CD4-positive, alpha-beta T cell treated with Interleukin-15 for 4 hours (primary cell): ENCODE measurements around the gene EPN3.

ENCODE experiments used
- DNase-seq: peaks from one replicate; pipeline ENCODE4 v3.0.0-alpha.2; 2020; ENCODE audit warnings: low spot score

EPN3 gene

DNA sequence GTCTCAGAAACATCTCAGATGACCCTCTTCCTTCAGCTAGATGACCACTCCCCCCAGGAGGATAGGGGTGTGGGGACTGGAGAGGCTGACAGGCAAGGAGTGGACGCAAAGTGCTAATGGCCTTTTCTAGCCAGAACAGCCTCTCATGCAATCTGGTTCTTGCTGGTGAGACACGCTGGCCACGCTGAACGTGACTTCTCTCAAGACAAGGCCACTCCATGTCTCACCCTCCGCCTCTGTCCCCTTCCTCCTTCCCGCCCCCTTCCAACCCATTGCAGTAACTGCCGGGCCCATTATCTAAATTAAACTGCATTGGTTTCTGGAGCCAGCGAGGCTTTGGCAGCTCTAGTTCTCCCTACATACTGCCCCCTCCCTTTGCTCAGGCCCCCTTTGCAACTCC is 37.5 kb downstream of the EPN3 start:
- DNase-seq = no peak

GRCh38 chr17:50570528-50570927 is 38.0 kb downstream of the EPN3 start:
- DNase-seq = no peak

DNA sequence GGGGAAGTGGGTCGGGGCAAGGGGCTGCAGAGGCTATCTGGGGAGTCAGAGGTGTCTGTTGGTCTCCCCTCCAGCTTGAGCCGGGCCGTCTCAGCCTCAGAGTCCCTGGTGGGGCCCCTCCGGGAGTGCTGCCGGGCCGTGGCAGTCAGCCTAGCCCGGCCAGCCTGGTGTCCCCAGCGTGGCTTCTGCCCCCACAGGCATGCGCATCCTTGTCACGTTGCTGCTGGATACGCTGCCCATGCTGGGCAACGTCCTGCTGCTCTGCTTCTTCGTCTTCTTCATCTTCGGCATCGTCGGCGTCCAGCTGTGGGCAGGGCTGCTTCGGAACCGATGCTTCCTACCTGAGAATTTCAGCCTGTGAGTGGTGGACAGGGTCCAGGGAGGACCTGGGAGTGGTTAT is 39.1 kb downstream of the EPN3 start:
- no peak for DNase-seq

DNA sequence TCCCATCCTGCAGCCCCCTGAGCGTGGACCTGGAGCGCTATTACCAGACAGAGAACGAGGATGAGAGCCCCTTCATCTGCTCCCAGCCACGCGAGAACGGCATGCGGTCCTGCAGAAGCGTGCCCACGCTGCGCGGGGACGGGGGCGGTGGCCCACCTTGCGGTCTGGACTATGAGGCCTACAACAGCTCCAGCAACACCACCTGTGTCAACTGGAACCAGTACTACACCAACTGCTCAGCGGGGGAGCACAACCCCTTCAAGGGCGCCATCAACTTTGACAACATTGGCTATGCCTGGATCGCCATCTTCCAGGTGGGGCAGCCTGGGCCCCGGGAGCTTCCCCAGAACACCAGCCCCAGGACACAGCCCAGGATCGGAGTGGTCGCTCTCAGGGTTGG is 40.0 kb downstream of the EPN3 start:
- DNase-seq = no peak

- DNase-seq = no peak
These were observed 41.5 kb downstream of the EPN3 start for GRCh38 chr17:50573866-50574611.

DNA sequence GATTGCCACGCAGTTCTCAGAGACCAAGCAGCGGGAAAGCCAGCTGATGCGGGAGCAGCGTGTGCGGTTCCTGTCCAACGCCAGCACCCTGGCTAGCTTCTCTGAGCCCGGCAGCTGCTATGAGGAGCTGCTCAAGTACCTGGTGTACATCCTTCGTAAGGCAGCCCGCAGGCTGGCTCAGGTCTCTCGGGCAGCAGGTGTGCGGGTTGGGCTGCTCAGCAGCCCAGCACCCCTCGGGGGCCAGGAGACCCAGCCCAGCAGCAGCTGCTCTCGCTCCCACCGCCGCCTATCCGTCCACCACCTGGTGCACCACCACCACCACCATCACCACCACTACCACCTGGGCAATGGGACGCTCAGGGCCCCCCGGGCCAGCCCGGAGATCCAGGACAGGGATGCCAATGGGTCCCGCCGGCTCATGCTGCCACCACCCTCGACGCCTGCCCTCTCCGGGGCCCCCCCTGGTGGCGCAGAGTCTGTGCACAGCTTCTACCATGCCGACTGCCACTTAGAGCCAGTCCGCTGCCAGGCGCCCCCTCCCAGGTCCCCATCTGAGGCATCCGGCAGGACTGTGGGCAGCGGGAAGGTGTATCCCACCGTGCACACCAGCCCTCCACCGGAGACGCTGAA is 43.2 kb downstream of the EPN3 start:
- DNase-seq = no peak

DNA sequence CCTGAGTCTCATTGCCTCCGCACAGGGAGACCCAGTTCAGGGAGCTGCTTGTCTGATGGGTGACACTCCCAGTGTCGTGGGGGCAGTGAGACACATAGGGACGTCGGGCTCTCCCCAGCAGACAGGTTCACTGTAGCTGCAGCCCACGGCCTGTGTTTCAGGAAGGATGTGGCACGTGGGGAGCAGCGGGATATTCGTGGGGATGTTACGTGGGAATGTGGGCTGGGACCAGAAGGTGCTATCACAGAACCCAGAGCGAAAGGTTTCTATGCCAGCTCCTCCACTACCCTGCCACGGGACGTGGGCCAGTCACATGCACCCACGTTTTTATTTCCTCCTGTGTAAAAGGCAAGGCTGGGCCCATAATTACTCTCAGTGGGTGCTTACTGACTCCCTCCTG is 44.3 kb downstream of the EPN3 start:
- DNase-seq = no peak

DNA sequence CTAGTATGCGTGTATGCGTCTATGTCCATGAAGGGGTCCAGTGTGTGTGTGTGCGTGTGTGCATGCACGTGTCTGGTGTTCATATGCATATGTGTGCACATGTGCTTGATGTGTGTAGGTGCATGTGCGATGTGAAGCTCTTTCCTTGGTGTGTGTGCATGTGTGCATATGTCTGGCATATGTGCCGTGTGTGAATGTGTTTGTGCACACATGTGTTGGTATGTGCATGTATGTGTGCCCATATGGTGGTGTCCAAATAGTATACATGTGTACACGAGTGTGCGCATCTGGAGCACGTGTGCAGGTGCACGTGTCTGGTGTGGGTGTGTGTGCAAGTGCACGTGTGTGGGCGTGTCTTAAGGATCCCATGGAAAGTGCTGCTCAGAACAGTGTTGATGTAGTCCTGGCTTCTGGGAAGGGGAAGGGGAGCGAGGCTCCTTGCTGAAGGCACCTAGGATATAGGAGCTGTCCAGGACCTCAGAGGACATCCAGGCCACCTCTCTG is 45.0 kb downstream of the EPN3 start:
- no peak for DNase-seq

DNA sequence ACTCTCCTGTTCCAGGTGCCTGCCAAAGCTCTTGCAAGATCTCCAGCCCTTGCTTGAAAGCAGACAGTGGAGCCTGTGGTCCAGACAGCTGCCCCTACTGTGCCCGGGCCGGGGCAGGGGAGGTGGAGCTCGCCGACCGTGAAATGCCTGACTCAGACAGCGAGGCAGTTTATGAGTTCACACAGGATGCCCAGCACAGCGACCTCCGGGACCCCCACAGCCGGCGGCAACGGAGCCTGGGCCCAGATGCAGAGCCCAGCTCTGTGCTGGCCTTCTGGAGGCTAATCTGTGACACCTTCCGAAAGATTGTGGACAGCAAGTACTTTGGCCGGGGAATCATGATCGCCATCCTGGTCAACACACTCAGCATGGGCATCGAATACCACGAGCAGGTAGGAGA is 45.6 kb downstream of the EPN3 start:
- no peak for DNase-seq

- DNase-seq = no peak
These were observed 46.9 kb downstream of the EPN3 start for GRCh38 chr17:50579399-50579798.

DNA sequence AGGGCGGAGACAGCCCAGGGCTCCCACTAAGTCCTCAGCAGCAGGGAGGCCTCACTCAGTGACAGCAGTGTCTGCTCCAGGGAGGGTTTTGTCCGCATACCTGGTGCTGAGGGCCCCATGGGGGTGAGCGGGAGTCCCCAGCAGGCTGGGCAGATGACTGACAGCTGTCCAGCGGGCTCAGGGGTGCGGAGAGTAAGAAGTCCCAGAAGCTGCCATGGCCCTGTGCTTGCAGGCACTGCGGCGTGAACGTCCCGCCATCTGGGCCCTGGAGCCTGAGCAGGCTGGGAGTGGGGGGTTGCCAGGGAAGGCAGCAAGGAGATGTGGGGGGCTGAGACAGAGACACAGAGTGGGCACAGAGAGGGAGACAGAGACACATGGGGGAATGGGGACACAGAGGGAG is 48.1 kb downstream of the EPN3 start:
- no peak for DNase-seq

GRCh38 chr17:50581316-50581715 is 48.8 kb downstream of the EPN3 start:
- DNase-seq = no peak

DNA sequence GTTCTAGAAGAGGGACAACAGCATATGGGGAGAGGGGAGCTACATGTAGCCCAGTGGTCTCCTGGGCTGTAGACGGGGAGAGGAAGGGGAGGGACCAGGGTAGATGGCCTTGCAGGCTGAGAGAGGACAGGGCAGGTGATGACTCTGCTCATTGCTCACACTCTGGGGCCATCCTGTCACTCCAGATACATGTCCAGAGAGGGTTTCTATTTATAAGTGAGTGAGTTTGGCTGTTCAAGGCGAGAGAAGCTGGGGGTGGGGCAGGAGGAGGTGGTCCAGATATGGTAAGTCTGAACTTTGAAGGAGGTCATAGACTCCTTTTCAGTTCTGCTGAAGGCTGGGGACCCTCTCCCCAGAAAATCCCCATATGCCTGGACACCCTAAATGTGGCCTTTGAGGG is 50.2 kb downstream of the EPN3 start:
- DNase-seq = no peak

GRCh38 chr17:50583641-50584040 is 51.1 kb downstream of the EPN3 start:
- no peak for DNase-seq

GRCh38 chr17:50584116-50584515 is 51.6 kb downstream of the EPN3 start:
- no peak for DNase-seq

DNA sequence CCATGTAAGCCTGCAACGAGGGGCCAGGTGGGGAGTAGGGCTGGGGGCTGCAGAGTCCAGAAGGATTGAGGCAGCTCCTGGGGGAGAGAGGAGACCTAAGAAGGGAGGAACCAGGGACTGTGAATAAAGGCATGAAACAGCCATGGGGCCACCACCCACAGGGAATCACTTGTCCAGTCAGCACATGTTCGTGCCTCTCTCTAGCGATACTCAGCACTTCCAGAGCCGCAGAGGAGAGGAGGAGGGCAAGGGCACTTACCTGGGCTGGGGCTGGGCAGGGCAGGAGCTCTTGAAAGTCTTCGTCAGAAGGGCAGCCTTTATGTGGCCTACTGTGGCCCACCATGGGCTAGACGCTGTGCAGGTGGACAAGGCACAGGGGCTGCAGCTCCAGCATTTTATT is 52.2 kb downstream of the EPN3 start:
- no peak for DNase-seq

GRCh38 chr17:50585346-50585745 is 52.8 kb downstream of the EPN3 start:
- DNase-seq = no peak

GRCh38 chr17:50585891-50586290 is 53.4 kb downstream of the EPN3 start:
- DNase-seq = no peak

- no peak for DNase-seq
These were observed 54.1 kb downstream of the EPN3 start for GRCh38 chr17:50586421-50587247.

GRCh38 chr17:50587571-50587970 is 55.0 kb downstream of the EPN3 start:
- no peak for DNase-seq

DNA sequence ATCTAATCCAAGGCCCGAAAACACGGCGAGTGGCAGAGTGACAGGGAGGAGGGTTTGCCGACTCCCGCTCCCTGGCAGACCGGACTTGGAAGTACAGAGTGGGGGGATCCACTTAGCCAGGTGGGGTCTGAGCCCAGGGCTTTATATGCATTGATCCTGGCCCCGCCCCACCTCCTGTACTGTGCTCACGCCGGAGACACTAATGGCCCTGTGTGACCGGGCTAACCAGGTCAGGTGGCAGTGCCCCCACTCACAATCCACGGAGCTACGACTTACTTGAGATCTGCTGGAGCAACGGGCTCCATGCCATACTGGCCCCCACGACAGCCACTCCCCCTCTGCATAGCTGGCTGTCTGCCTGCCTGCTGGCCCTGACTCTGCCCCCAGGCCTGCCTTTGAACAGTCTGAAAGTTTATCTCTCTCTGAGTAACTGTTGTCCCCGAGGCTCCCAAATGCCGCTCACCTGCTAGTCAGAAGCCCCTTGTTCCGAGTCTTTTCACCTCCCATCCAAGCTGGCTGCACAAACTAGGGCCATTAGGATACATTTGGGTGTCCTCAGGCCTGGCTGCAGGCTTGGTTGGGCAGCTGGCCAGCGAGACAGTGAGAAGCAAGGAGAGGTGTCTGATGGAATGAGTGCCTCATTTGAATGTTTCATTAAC is 56.0 kb downstream of the EPN3 start:
- DNase-seq = no peak

DNA sequence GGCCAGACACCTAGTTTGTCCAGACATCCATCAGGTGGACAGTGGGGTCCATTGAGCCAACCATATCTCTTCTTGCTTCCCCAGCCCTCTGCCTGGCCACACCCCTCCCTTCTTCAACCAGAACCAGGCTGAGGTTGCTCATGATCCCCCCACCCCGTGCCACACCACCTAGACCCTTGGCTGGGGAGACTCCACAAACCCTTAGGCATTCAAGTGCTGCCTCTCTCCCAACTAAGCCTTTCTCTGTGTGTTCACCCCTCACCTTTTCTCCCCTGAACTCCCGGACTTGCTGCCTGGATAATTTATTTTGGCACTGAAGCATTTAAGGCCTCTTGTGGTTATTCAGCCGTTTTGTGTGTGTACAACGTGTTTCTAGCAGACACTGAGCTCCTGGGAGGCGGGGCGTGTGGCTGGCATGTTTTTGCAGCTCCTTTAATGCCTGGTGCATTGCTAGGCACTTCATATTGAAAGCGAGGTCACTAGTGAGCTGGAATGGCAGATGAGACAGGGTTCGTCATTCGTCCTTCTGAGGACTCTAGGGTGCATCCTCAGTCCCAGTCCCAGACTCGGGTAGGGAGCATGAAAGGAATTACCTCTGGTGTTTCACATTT is 56.7 kb downstream of the EPN3 start:
- no peak for DNase-seq
